ENCODE results near the gene BCL2L11. TPM values are rescaled to one million over a fixed set of nuclear protein-coding genes. Genes with fewer than 3 reads are reported as not detected.

BCL2L11 gene
- total and polyA plus RNA-seq, 9 donors, result 11.6 to 34.7 (median 20.2) TPM

GRCh38 chr2:111199840-111200239 lies 79.1 kb downstream of the BCL2L11 start:
- Histone ChIP-seq H3K9me3 (no peaks in the 10 kb centered on the region), H3K27me3 (no peaks in the 10 kb centered on the region), H3K4me1 (ENCODE audit: insufficient read depth) (no peaks in the 10 kb centered on the region), H3K27ac (no peak overlapping the region), H3K36me3 (no peaks in the 10 kb centered on the region), H3K4me3 (no peak overlapping the region)
- TF ChIP-seq POLR2A (IDR thresholded peaks at IDR 0.05) (no peak), EP300 (IDR thresholded peaks at IDR 0.05) (no peak), CTCF (IDR thresholded peaks at IDR 0.05) (no peak)
- 96 to 97% (median 96%) methylated on average over 10 of the region's 10 CpGs for WGBS, 3 donors
- intact Hi-C loops (cut with DNase I), result no loop called here
- no peak for DNase-seq

GRCh38 chr2:111200333-111200881 lies 79.7 kb downstream of the BCL2L11 start:
- DNase-seq, result no peak
- no peak for TF ChIP-seq CTCF (IDR thresholded peaks at IDR 0.05)
- TF ChIP-seq EP300 (IDR thresholded peaks at IDR 0.05), result no peak
- TF ChIP-seq POLR2A (IDR thresholded peaks at IDR 0.05), result no peak
- Histone ChIP-seq H3K36me3 (no peaks in the 10 kb centered on the region), H3K4me1 (ENCODE audit: insufficient read depth) (no peaks in the 10 kb centered on the region), H3K4me3 (no peak overlapping the region), H3K27me3 (no peaks in the 10 kb centered on the region), H3K27ac (no peak overlapping the region), H3K9me3 (no peaks in the 10 kb centered on the region)
- WGBS, 3 donors, result 93 to 95% (median 94%) methylated on average over 11 of the region's 11 CpGs
- intact Hi-C loops (cut with DNase I), result no loop called here

GRCh38 chr2:111201214-111201613 lies 80.5 kb downstream of the BCL2L11 start:
- TF ChIP-seq CTCF (IDR thresholded peaks at IDR 0.05), result no peak
- TF ChIP-seq EP300 (IDR thresholded peaks at IDR 0.05), result no peak
- TF ChIP-seq POLR2A (IDR thresholded peaks at IDR 0.05), result no peak

GRCh38 chr2:111202266-111203040 lies 81.7 kb downstream of the BCL2L11 start:
- intact Hi-C loops (cut with DNase I), result no loop called here
- Histone ChIP-seq H3K27ac (no peak overlapping the region), H3K4me3 (no peak overlapping the region), H3K36me3 (no peaks in the 10 kb centered on the region), H3K9me3 (no peaks in the 10 kb centered on the region), H3K27me3 (no peaks in the 10 kb centered on the region), H3K4me1 (ENCODE audit: insufficient read depth) (no peaks in the 10 kb centered on the region)
- DNase-seq, result no peak
- TF ChIP-seq POLR2A (IDR thresholded peaks at IDR 0.05), result no peak
- no peak for TF ChIP-seq EP300 (IDR thresholded peaks at IDR 0.05)
- no peak for TF ChIP-seq CTCF (IDR thresholded peaks at IDR 0.05)
- 52 to 66% (median 62%) methylated on average over 2 of the region's 2 CpGs for WGBS, 3 donors

More at GRCh38 chr2:111201214-111201613, 80.5 kb downstream of the BCL2L11 start:
- H3K27me3 ChIP-seq, result no peaks in the 10 kb centered on the region
- H3K9me3 ChIP-seq, result no peaks in the 10 kb centered on the region
- 81 to 95% (median 84%) methylated on average over 4 of the region's 4 CpGs for WGBS, 3 donors
- H3K4me1 ChIP-seq (ENCODE audit: insufficient read depth), result no peaks in the 10 kb centered on the region
- no peaks in the 10 kb centered on the region for H3K36me3 ChIP-seq
- H3K4me3 ChIP-seq, result no peak overlapping the region
- H3K27ac ChIP-seq, result no peak overlapping the region
- DNase-seq, result no peak
- intact Hi-C loops (cut with DNase I), result no loop called here

All from ovary (tissue), 9 donors.